GM19043 (cell line): ENCODE data around the gene MB.

Experiments
- ATAC-seq: cut with Tn5 transposase; IDR thresholded peaks from one replicate; pipeline ENCODE4 v1.9.1; 2021; ENCODE audit warnings: low read depth; ENCODE audit not compliant: unreplicated experiment

The MB gene

GRCh38 chr22:35618427-35619223 lies 1.5 kb upstream of the MB start:
- ATAC-seq = no peak

- ATAC-seq = no peak
Observed at GRCh38 chr22:35616043-35616442, 1.1 kb downstream of the MB start.

- ATAC-seq = no peak
Observed at GRCh38 chr22:35615156-35615555, 2.0 kb downstream of the MB start.

GRCh38 chr22:35614404-35614803 lies 2.7 kb downstream of the MB start:
- no peak for ATAC-seq

GRCh38 chr22:35612903-35613302 lies 4.2 kb downstream of the MB start:
- ATAC-seq = no peak

- no peak for ATAC-seq
Observed at GRCh38 chr22:35611891-35612576, 5.1 kb downstream of the MB start.

GRCh38 chr22:35611200-35611890 lies 5.8 kb downstream of the MB start:
- no peak for ATAC-seq

- ATAC-seq = no peak
Observed at GRCh38 chr22:35610741-35611140, 6.4 kb downstream of the MB start.

GRCh38 chr22:35609761-35610160 lies 7.4 kb downstream of the MB start:
- no peak for ATAC-seq

- no peak for ATAC-seq
Observed at GRCh38 chr22:35609261-35609660, 7.9 kb downstream of the MB start.

- ATAC-seq = no peak
Observed at GRCh38 chr22:35608088-35608487, 9.0 kb downstream of the MB start.

- ATAC-seq = no peak
Observed at GRCh38 chr22:35606916-35607315, 10.2 kb downstream of the MB start.

- ATAC-seq = no peak
Observed at GRCh38 chr22:35605851-35606481, 11.2 kb downstream of the MB start.

- ATAC-seq = no peak
Observed at GRCh38 chr22:35605369-35605680, 11.8 kb downstream of the MB start.

- ATAC-seq = no peak
Observed at GRCh38 chr22:35604621-35605368, 12.3 kb downstream of the MB start.

- ATAC-seq = no peak
Observed at GRCh38 chr22:35601743-35602615, 15.2 kb downstream of the MB start.

- ATAC-seq = no peak
Observed at GRCh38 chr22:35601013-35601580, 16.0 kb downstream of the MB start.

- ATAC-seq = no peak
Observed at GRCh38 chr22:35600476-35600875, 16.7 kb downstream of the MB start.

- ATAC-seq = no peak
Observed at GRCh38 chr22:35599364-35599763, 17.8 kb downstream of the MB start.
